ENCODE measurements around the gene NSMF.
A peak's percentile ranks its signal among the peaks of the same experiment; 100 is the strongest.

NSMF gene

DNA sequence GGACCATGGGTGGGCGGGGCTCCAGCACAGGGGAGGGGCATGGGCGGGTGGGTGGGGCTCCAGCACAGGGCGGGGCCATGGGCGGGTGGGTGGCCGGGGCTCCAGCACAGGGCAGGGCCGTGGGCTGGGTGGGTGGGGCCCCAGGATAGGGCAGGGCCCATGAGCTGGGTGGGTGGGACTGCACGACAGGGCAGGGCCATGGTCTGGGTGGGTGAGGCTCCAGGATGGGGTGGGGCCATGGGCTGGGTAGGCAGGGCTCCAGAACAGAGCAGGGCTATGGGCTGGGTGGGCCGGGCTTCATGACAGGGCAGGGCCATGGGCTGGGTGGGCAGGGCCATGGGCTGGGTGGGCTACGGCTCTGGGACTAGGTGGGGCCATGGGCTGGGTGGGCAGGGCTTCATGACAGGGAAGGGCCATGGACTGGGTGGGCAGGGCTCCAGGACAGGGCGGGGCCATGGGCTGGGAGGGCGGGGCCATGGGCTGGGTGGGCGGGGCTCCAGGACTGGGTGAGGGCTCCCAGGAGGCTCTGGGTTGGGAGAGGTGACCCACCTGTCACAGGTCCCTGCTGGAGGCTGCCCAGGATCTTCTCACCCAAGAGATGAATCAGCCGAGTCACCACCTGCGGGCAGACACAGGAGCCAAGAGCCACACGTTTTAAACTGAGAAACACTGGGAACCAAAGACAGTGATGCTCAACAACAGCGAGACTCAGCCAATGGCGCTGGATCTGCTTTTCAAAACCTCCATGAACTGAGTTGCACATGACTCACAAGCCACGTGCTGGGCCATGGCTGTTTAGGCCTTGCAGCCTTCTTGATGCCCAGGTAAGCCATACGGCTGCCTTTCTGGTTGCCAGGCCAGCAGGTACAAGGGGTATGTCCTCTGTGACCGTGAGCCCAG lies 33.6 kb upstream of the NSMF start:
- Histone ChIP-seq H3K36me3 (ENCODE audit: control insufficient read depth in 2 of 2, insufficient read depth in 2 of 2, low read length in 2 of 2) (no peaks in the 10 kb centered on the region), H3K4me1 (ENCODE audit: control insufficient read depth in 2 of 2, insufficient read depth in 2 of 2, low read length in 2 of 2) (peaks cover 8 to 17% of the 10 kb centered on the region in 2 donors), H3K4me3 (ENCODE audit: low read length in 2 of 2) (no peak overlapping the region), H3K9me3 (ENCODE audit: control insufficient read depth in 2 of 2, low read length in 2 of 2) (no peaks in the 10 kb centered on the region), H3K27me3 (ENCODE audit: control insufficient read depth in 2 of 2, insufficient read depth in 2 of 2, low read length in 2 of 2) (no peaks in the 10 kb centered on the region), H3K27ac (ENCODE audit: low read depth in 2 of 2, low read length in 2 of 2) (peak overlapping the region; percentile 67 to 82), H3K9ac (ENCODE audit: low read depth in 1 of 2, low read length in 2 of 2) (no peak overlapping the region)

- Histone ChIP-seq H3K9ac (ENCODE audit: low read depth in 1 of 2, low read length in 2 of 2) (no peak overlapping the region), H3K36me3 (ENCODE audit: control insufficient read depth in 2 of 2, insufficient read depth in 2 of 2, low read length in 2 of 2) (no peaks in the 10 kb centered on the region), H3K4me3 (ENCODE audit: low read length in 2 of 2) (no peak overlapping the region)
Observed at GRCh38 chr9:137491735-137492432, 32.8 kb upstream of the NSMF start.

DNA sequence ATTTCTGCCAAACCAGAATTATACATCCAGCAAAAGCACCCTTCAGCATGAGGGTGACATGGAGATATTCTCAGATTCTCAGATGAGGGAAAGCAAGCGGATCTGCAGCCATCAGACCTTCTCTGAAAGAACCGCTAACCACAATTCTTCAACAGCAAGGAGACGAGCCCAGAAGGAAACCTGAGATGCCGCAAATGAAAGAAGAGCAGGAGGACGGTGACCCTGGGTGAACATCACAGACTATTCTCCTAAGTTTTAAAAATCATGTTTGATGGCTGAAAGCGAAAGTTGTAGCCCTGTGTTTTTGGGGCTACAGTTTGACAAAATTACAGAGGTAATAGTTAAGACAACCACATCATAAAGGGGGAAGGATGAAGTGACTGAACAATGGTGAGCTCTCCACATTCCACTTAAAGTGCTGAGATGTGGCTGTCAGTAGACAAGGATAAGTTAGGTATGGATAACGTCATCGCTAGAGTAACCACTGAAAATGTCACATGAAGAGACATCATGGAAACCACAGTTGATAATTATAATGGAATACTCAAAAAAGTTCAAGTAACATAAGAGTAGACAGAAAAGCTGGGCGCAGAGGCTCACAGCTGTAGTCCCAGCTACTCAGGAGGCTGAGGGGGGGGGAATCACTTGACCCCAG lies 31.5 kb upstream of the NSMF start:
- Histone ChIP-seq H3K4me1 (ENCODE audit: control insufficient read depth in 2 of 2, insufficient read depth in 2 of 2, low read length in 2 of 2) (peaks cover 8 to 17% of the 10 kb centered on the region in 2 donors), H3K27me3 (ENCODE audit: control insufficient read depth in 2 of 2, insufficient read depth in 2 of 2, low read length in 2 of 2) (no peaks in the 10 kb centered on the region), H3K36me3 (ENCODE audit: control insufficient read depth in 2 of 2, insufficient read depth in 2 of 2, low read length in 2 of 2) (no peaks in the 10 kb centered on the region), H3K9me3 (ENCODE audit: control insufficient read depth in 2 of 2, low read length in 2 of 2) (no peaks in the 10 kb centered on the region), H3K9ac (ENCODE audit: low read depth in 1 of 2, low read length in 2 of 2) (no peak overlapping the region), H3K4me3 (ENCODE audit: low read length in 2 of 2) (no peak overlapping the region), H3K27ac (ENCODE audit: low read depth in 2 of 2, low read length in 2 of 2) (no peak overlapping the region)

More at GRCh38 chr9:137491735-137492432, 32.8 kb upstream of the NSMF start:
- peaks cover 8 to 17% of the 10 kb centered on the region in 2 donors for H3K4me1 ChIP-seq (ENCODE audit: control insufficient read depth in 2 of 2, insufficient read depth in 2 of 2, low read length in 2 of 2)
- no peaks in the 10 kb centered on the region for H3K9me3 ChIP-seq (ENCODE audit: control insufficient read depth in 2 of 2, low read length in 2 of 2)
- H3K27ac ChIP-seq (ENCODE audit: low read depth in 2 of 2, low read length in 2 of 2): no peak overlapping the region
- H3K27me3 ChIP-seq (ENCODE audit: control insufficient read depth in 2 of 2, insufficient read depth in 2 of 2, low read length in 2 of 2): no peaks in the 10 kb centered on the region

- Histone ChIP-seq H3K27ac (ENCODE audit: low read depth in 2 of 2, low read length in 2 of 2) (no peak overlapping the region), H3K4me3 (ENCODE audit: low read length in 2 of 2) (no peak overlapping the region), H3K27me3 (ENCODE audit: control insufficient read depth in 2 of 2, insufficient read depth in 2 of 2, low read length in 2 of 2) (no peaks in the 10 kb centered on the region), H3K9me3 (ENCODE audit: control insufficient read depth in 2 of 2, low read length in 2 of 2) (no peaks in the 10 kb centered on the region), H3K4me1 (ENCODE audit: control insufficient read depth in 2 of 2, insufficient read depth in 2 of 2, low read length in 2 of 2) (peaks cover 4 to 15% of the 10 kb centered on the region in 2 donors), H3K36me3 (ENCODE audit: control insufficient read depth in 2 of 2, insufficient read depth in 2 of 2, low read length in 2 of 2) (no peaks in the 10 kb centered on the region), H3K9ac (ENCODE audit: low read depth in 1 of 2, low read length in 2 of 2) (no peak overlapping the region)
Observed at GRCh38 chr9:137488906-137489305, 29.8 kb upstream of the NSMF start.

DNA sequence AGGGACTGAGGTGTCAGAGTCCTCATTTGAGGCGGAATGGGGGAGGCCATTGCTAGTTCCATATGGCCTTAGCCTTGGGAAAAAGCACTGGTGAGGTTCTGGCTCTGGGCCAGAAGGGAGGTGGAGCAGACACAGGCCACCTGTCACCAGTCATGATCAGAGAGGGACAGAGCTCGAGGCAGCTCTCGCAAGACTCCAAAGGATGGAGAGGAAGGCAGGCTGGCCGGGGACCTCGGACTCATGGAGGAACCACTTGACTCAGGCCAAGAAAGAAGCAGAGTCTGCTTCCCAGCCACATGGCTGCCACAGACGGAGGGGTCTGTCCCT lies 29.2 kb upstream of the NSMF start:
- H3K27ac ChIP-seq (ENCODE audit: low read depth in 2 of 2, low read length in 2 of 2): no peak overlapping the region
- H3K36me3 ChIP-seq (ENCODE audit: control insufficient read depth in 2 of 2, insufficient read depth in 2 of 2, low read length in 2 of 2): no peaks in the 10 kb centered on the region
- H3K9me3 ChIP-seq (ENCODE audit: control insufficient read depth in 2 of 2, low read length in 2 of 2): no peaks in the 10 kb centered on the region
- peaks cover 0 to 9% of the 10 kb centered on the region in 2 donors for H3K4me1 ChIP-seq (ENCODE audit: control insufficient read depth in 2 of 2, insufficient read depth in 2 of 2, low read length in 2 of 2)
- no peak overlapping the region for H3K9ac ChIP-seq (ENCODE audit: low read depth in 1 of 2, low read length in 2 of 2)
- H3K4me3 ChIP-seq (ENCODE audit: low read length in 2 of 2): no peak overlapping the region
- no peaks in the 10 kb centered on the region for H3K27me3 ChIP-seq (ENCODE audit: control insufficient read depth in 2 of 2, insufficient read depth in 2 of 2, low read length in 2 of 2)

DNA sequence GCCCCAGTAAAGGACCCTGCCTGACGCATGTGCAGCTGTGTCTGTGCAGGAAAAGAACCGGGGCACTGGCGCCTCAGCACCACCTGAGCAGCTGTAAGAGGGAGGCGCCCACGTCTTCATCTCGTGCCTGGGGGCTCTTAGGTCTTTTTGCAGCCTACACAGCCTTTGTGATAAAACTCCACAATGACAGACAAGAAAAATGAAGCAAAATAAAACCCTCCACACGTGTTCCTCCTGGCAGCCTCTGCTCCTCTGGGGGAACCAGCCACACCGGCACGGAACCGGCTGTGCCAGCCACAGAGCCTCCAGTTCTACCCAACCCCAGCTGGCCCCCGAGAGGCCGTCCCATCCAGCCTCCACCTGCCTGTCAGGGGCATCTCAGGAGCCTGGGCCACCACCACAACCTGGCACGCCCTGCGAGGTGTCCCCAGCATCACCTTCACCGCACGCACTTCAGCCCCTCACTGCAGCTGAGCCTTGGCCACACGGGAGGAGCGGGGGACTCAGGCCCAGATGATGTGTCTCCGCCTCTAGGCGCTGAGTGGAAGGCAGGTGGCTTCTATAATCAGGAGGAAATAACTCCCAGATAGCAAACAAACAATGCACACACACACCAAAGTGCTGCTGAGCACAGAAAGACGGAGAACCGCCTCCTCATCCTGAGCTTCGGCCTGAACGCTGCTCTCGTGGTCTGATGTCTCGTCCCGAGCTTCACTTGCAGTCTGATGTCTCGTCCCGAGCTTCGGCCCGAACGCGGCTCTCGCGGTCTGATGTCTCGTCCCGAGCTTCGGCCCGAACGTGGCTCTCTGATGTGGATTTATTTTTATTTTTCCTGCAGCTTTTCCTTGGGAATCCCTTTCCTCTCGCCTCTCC lies 28.6 kb upstream of the NSMF start:
- H3K4me3 ChIP-seq (ENCODE audit: low read length in 2 of 2): no peak overlapping the region
- no peaks in the 10 kb centered on the region for H3K36me3 ChIP-seq (ENCODE audit: control insufficient read depth in 2 of 2, insufficient read depth in 2 of 2, low read length in 2 of 2)
- H3K9me3 ChIP-seq (ENCODE audit: control insufficient read depth in 2 of 2, low read length in 2 of 2): no peaks in the 10 kb centered on the region
- H3K4me1 ChIP-seq (ENCODE audit: control insufficient read depth in 2 of 2, insufficient read depth in 2 of 2, low read length in 2 of 2): peaks cover 0 to 5% of the 10 kb centered on the region in 2 donors
- H3K27me3 ChIP-seq (ENCODE audit: control insufficient read depth in 2 of 2, insufficient read depth in 2 of 2, low read length in 2 of 2): no peaks in the 10 kb centered on the region
- H3K27ac ChIP-seq (ENCODE audit: low read depth in 2 of 2, low read length in 2 of 2): no peak overlapping the region
- no peak overlapping the region for H3K9ac ChIP-seq (ENCODE audit: low read depth in 1 of 2, low read length in 2 of 2)

DNA sequence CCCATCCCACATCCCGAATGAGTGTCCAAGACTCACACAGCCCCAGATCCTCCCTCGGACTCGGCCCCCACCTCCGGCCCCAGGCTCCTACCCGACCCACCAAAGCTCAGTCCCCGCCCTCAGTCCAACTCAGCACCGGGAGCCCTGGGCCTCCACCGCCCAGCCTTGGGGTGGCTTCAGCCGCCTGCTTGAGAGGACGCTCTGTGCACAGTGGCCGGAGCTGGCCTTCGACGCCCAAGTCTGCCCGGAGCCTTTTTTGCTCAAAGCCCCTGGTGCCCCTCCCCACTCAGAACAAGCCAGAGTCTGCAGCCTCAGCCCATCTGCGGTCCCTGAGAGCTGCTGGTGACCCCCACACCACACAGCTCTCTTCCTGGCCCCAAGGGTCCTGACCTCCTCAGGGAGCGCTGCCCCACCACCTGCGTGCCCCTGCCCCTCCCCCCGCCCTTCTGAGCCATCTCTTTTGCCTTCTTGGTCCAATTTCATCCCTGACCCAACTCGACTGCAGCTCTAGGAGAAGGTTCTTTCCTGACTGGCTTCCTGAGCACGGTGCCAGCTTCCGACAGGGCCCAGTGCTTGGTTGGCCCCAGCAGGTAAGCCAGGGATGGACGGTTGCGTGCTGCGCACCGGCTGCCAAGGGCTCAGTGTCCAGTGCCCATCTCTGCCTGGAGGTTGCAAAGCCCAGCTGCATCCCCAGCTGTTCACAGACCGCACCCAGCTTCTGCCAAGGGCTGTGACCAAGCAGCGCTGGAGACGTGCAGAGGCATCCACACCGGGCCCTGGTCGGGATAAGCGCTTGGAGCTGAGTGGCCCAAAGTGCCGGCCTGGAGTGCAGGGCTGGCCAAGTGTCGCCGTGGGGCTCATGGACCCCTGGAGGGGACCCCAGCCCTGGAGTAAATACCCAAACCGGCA lies 27.7 kb upstream of the NSMF start:
- Histone ChIP-seq H3K27ac (ENCODE audit: low read depth in 2 of 2, low read length in 2 of 2) (no peak overlapping the region), H3K4me3 (ENCODE audit: low read length in 2 of 2) (no peak overlapping the region), H3K27me3 (ENCODE audit: control insufficient read depth in 2 of 2, insufficient read depth in 2 of 2, low read length in 2 of 2) (no peaks in the 10 kb centered on the region), H3K4me1 (ENCODE audit: control insufficient read depth in 2 of 2, insufficient read depth in 2 of 2, low read length in 2 of 2) (peaks cover 0 to 5% of the 10 kb centered on the region in 2 donors), H3K9me3 (ENCODE audit: control insufficient read depth in 2 of 2, low read length in 2 of 2) (no peaks in the 10 kb centered on the region), H3K9ac (ENCODE audit: low read depth in 1 of 2, low read length in 2 of 2) (no peak overlapping the region), H3K36me3 (ENCODE audit: control insufficient read depth in 2 of 2, insufficient read depth in 2 of 2, low read length in 2 of 2) (no peaks in the 10 kb centered on the region)

DNA sequence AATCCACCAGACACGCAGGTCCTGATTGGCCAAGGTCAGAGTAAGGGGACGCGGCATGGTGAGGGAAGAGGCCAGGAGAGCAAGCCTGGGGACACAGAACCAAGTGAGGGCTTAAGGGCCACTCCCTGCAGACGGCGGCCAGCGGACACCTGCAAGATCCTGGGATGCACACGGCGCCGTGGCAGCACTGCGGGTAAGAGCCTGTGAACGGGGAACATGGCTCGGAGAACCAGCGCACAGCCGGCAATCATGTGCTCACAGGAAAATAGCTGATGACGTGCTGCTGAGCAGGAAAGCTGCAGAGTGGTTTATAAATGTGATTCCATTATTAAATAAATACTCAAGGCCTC lies 27.0 kb upstream of the NSMF start:
- H3K4me1 ChIP-seq (ENCODE audit: control insufficient read depth in 2 of 2, insufficient read depth in 2 of 2, low read length in 2 of 2): peaks cover 0 to 5% of the 10 kb centered on the region in 2 donors
- no peaks in the 10 kb centered on the region for H3K27me3 ChIP-seq (ENCODE audit: control insufficient read depth in 2 of 2, insufficient read depth in 2 of 2, low read length in 2 of 2)
- no peaks in the 10 kb centered on the region for H3K9me3 ChIP-seq (ENCODE audit: control insufficient read depth in 2 of 2, low read length in 2 of 2)
- no peak overlapping the region for H3K27ac ChIP-seq (ENCODE audit: low read depth in 2 of 2, low read length in 2 of 2)
- H3K36me3 ChIP-seq (ENCODE audit: control insufficient read depth in 2 of 2, insufficient read depth in 2 of 2, low read length in 2 of 2): no peaks in the 10 kb centered on the region
- H3K4me3 ChIP-seq (ENCODE audit: low read length in 2 of 2): no peak overlapping the region
- no peak overlapping the region for H3K9ac ChIP-seq (ENCODE audit: low read depth in 1 of 2, low read length in 2 of 2)
